Mucosa of descending colon (tissue), 3 donors: Measurements from ENCODE around the gene POLD2. TPM values are rescaled to one million over a fixed set of nuclear protein-coding genes. Genes with fewer than 3 reads are reported as not detected.

ENCODE experiments used
- ATAC-seq: fragments of 200-7000 bp; cut with Tn5 transposase; one replicate; pipeline ENCODE4 v1.9.1; 2020; ENCODE audit warnings: mild to moderate bottlenecking, moderate library complexity
- DNase-seq, 3 donors: peaks; one replicate each; pipeline ENCODE4 v3.0.0-alpha.2; 2020
- H3K36me3 ChIP-seq: fragments of 200-600 bp; one replicate; pipeline ENCODE4 v1.8.0; 2021; ENCODE audit warnings: low read depth, mild to moderate bottlenecking
- H3K4me1 ChIP-seq: fragments of 200-600 bp; one replicate; pipeline ENCODE4 v1.8.0; 2021; ENCODE audit warnings: low read depth, mild to moderate bottlenecking
- H3K4me3 ChIP-seq: fragments of 200-600 bp; one replicate; pipeline ENCODE4 v1.8.0; 2021; ENCODE audit warnings: mild to moderate bottlenecking
- H3K9me3 ChIP-seq: fragments of 200-600 bp; one replicate; pipeline ENCODE4 v1.8.0; 2021; ENCODE audit warnings: mild to moderate bottlenecking
- intact Hi-C, 2 donors: fragments of 100-400 bp; cut with DNase I in 1 of 2; cut with micrococcal nuclease in 1 of 2; formaldehyde crosslinking; loops; one replicate each; pipeline versions ENCODE4 v1.11.0 to v1.11.1; 2022; cut with DNase I, micrococcal nuclease
- total RNA-seq, 3 donors: library from RNA; stranded (reverse); fragmentation: NEBNext Ultra II Directional in 2 of 3; extraction: Animal tissue kit (Norgen Biotek cat#: 25700) in 2 of 3; gene quantifications; one replicate each; pipeline versions ENCODE4 v1.2.1 to v1.2.4, GENCODE V29; 2021 to 2023
- TF ChIP-seq, protein P1 (sequence below): fragments of 200-600 bp; IDR thresholded peaks from one replicate; pipeline ENCODE4 v1.8.0; 2022; ENCODE audit warnings: antibody characterized with exemption, mild to moderate bottlenecking
- donor health status: DM: no; HTN: no; CAD: no; lungs with moderate emphysema.
- donor health status: DM: no; HTN: no; CAD: no.
- donor health status: DM: no; HTN: yes; CAD: no.

Gene POLD2
- total RNA-seq, 3 donors from 2014 or later = 51.5 to 57.0 (median 52.0) TPM

DNA sequence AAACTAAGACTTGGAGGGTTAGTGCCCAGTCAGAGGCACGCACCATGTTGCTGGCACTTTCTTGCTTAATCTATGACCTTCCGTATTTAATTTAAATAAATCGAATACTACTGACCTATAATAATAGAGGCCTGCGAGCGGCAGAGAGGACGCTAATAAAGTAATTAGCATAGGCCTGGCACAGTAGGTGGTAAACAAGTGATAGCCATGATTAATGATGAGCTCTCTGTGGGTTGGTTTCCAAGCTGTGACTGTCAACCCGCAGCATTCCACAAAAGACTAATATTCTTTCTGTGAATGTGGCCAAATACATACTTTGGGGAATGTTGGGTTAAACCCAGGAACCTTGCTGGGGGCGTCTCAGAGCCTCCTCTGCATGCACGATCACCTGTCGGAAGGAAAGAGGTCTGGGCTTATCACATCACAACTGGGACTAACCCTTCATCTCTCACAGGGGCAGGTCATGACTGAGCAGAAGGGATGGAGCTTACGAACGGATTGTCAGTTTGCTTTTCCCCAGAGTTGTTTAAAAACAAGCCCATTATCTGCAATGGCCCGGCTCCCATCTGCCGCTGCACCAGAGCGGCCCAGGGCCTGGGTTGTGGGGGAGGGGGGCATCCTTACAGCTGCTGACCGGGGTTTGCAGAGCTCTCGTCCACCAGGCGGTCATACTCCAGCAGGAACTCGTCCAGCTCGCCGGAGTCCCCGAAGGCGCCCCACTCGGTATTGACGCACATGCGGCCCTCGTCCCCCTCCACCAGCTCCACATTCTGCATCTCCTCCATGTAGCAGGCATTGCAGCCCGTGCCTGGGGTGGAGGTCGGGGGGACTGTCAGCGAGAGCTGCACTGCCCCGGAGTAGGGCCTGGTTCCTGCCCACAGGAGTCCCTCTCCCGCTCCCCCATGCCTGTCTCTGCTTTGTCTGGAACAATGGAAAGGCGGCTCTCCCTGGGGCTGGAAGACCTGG lies 24.0 kb upstream of the POLD2 start:
- ATAC-seq = no peak

DNA sequence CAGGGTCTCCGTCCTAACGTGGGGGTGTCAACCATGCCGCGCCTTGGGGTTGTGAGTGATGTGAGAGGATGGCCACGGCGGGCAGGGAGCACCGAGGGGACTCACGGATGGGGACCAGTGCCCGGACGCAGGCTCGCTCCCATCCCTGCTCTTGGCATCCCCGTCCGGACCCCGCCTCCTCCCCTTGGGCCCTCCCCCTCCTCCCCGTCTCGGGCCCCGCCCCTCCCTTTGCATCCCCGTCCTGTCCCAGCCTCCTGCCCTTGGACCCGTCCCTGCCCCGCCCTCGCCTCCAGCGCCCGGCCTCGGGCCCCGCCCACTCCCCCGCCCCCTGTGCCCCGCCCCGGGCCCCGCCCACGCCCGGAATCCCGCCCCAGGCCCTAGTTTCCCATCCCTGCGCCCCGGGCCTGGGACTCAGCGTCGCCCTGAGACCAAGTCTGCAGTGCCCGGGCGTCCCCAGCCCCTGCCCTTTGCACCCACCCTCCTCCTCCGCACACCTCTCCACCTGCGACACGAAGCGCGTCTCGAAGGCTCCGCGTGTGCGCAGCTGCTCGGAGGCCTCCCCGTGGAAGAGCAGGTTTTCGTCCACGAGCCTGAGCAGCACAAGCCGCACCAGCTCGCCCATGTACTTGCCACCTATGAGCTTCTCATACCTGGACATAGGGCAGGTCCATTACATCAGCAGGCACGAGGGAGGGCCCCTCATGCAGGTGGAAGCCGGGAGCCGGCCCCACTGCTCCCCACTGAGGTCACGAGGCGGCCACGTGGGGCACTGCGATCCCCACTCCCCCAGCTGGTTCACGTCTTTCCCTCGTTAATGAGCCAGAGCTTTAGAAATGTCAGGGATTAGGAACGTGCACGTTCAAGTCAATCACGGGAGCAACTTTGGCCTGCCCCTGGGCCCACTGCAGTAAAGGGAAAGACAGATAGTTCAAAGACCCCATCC lies 22.9 kb upstream of the POLD2 start:
- peak; percentile 98 for ATAC-seq
- DNase-seq = peak; percentile 85 to 91 (median 88)
- intact Hi-C loops = no loop called here
- Histone ChIP-seq H3K4me3 (no peak overlapping the region), H3K36me3 (no peaks in the 10 kb centered on the region), H3K4me1 (no peaks in the 10 kb centered on the region), H3K9me3 (no peaks in the 10 kb centered on the region)
- TF ChIP-seq, protein P1, sequence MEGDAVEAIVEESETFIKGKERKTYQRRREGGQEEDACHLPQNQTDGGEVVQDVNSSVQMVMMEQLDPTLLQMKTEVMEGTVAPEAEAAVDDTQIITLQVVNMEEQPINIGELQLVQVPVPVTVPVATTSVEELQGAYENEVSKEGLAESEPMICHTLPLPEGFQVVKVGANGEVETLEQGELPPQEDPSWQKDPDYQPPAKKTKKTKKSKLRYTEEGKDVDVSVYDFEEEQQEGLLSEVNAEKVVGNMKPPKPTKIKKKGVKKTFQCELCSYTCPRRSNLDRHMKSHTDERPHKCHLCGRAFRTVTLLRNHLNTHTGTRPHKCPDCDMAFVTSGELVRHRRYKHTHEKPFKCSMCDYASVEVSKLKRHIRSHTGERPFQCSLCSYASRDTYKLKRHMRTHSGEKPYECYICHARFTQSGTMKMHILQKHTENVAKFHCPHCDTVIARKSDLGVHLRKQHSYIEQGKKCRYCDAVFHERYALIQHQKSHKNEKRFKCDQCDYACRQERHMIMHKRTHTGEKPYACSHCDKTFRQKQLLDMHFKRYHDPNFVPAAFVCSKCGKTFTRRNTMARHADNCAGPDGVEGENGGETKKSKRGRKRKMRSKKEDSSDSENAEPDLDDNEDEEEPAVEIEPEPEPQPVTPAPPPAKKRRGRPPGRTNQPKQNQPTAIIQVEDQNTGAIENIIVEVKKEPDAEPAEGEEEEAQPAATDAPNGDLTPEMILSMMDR = no peak

More for the DNA sequence above, 24.0 kb upstream of the POLD2 start:
- no peaks in the 10 kb centered on the region for H3K36me3 ChIP-seq
- intact Hi-C loops = no loop called here
- H3K9me3 ChIP-seq = no peaks in the 10 kb centered on the region
- H3K4me3 ChIP-seq = no peak overlapping the region
- DNase-seq = no peak
- no peaks in the 10 kb centered on the region for H3K4me1 ChIP-seq
- TF ChIP-seq, protein P1 = no peak

DNA sequence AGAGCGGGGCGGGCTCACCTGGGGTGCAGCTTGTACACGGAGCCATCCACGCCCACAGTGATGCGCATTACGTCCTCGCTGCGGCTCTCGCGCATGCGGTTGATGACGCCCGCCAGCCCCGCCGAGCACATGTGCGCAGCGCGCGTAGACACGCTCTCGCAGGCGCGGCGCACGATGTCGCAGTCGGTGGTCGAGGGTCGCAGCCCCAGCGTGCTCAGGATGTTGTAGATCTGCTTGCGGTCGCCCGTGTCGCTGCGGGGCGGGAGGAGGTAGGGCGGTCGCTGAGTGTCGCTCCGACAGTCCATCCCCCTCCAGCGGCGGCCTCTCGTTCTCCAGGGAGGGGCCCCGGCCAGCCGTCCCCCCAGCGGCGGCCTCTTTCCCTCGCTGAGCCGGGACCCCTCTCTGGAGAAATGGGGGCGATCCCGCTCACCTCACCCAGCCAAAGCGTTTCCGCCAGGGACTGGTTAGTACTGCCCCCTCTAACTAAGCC lies 22.2 kb upstream of the POLD2 start:
- no peaks in the 10 kb centered on the region for H3K36me3 ChIP-seq
- peak in 1 of 3 donors; percentile 15 for DNase-seq
- no peaks in the 10 kb centered on the region for H3K9me3 ChIP-seq
- ATAC-seq = no peak
- TF ChIP-seq, protein P1 = no peak
- H3K4me1 ChIP-seq = no peaks in the 10 kb centered on the region
- intact Hi-C loops = no loop called here
- H3K4me3 ChIP-seq = no peak overlapping the region

DNA sequence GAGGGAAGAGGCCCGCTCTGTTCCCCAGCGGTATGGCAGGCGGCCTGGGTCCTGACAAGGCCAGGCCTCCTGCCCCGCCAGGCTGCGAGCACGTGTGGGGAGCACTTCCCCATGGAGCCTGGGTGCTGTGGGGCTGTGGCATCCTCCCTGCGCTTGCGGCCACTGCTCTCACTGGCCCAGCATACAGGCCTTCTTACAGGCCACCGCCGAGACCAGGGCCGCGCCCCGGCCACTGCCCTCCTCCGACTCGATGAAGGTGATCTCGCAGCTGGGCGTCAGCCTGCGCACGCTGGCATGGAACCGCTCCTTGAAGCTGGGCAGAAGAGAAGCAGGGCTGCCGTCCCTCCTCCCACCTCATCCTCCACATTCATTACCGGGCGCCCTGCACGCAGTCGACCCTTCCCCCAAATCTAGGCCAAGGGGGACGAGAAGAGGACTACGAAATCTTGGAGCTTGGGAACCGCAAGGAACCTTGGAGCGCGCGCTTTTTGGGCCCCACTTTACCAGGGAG lies 21.7 kb upstream of the POLD2 start:
- no peak for DNase-seq
- no peaks in the 10 kb centered on the region for H3K4me1 ChIP-seq
- ATAC-seq = no peak
- H3K9me3 ChIP-seq = no peaks in the 10 kb centered on the region
- intact Hi-C loops = no loop called here
- TF ChIP-seq, protein P1 = no peak
- H3K36me3 ChIP-seq = no peaks in the 10 kb centered on the region
- H3K4me3 ChIP-seq = no peak overlapping the region

DNA sequence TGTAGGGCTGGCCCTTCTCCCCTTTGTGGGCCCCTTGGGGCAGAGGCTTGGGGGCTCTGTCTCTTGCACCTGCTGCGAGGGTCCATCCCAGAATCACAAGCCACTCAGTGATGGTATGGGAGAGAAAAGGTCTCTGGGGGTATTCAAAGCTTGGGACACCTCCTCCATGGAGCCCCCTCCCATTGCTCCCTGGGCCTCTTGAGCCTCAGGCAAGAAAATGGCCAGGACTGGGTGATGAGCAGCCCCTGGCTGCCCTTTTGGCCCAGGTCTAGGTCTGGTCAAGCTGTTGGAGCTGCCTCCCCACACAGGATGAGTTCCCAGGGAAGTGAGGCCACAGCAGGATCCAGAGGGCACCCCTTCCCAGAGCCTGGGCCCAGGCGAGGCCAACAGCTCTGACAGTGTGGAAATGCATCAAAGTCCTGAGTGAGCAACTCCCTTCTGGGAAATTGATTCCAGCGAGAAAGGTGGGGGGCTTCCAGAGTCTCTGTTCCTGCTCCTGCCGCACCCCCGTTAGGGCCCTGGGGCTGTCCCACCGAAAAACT lies 21.1 kb upstream of the POLD2 start:
- ATAC-seq (no peak), DNase-seq (no peak)
- Histone ChIP-seq H3K4me3 (no peak overlapping the region), H3K9me3 (no peaks in the 10 kb centered on the region), H3K36me3 (no peaks in the 10 kb centered on the region), H3K4me1 (no peaks in the 10 kb centered on the region)
- intact Hi-C loops = no loop called here
- TF ChIP-seq, protein P1 = no peak
